Muscle layer of duodenum (tissue), 2 donors: ENCODE measurements around the gene PRSS21.

Experiments used
- H3K27ac ChIP-seq: one replicate; pipeline ENCODE4 v1.7.0; 2013; ENCODE audit warnings: mild to moderate bottlenecking, low read length
- H3K27me3 ChIP-seq: one replicate; pipeline ENCODE4 v1.7.0; 2013; ENCODE audit warnings: low read depth, mild to moderate bottlenecking, control low read depth, low read length
- H3K36me3 ChIP-seq, 2 donors: one replicate each; pipeline ENCODE4 v1.7.0; 2013; ENCODE audit warnings: low read length in 2 of 2, control low read depth in 1 of 2, mild to moderate bottlenecking in 1 of 2; ENCODE audit not compliant: insufficient read depth in 2 of 2, control insufficient read depth in 1 of 2
- H3K4me1 ChIP-seq, 2 donors: one replicate each; pipeline ENCODE4 v1.7.0; 2013; ENCODE audit warnings: low read length in 2 of 2, mild to moderate bottlenecking in 2 of 2, control low read depth in 1 of 2, moderate library complexity in 1 of 2; ENCODE audit not compliant: insufficient read depth in 2 of 2, control insufficient read depth in 1 of 2
- H3K4me3 ChIP-seq, 2 donors: one replicate each; pipeline ENCODE4 v1.7.0; 2013; ENCODE audit warnings: low read length in 2 of 2, low read depth in 1 of 2, mild to moderate bottlenecking in 1 of 2
- H3K9me3 ChIP-seq, 2 donors: one replicate each; pipeline ENCODE4 v1.7.0; 2013; ENCODE audit warnings: low read length in 2 of 2, control low read depth in 1 of 2, mild to moderate bottlenecking in 1 of 2; ENCODE audit not compliant: control insufficient read depth in 1 of 2
- donor health status: healthy.

Gene PRSS21

GRCh38 chr16:2811703-2812471 lies 5.2 kb upstream of the PRSS21 start:
- Histone ChIP-seq H3K27me3 (peaks cover 4% of the 10 kb centered on the region), H3K27ac (no peak overlapping the region), H3K36me3 (no peaks in the 10 kb centered on the region), H3K9me3 (no peaks in the 10 kb centered on the region), H3K4me3 (no peak overlapping the region), H3K4me1 (no peaks in the 10 kb centered on the region)

GRCh38 chr16:2813771-2814221 lies 3.2 kb upstream of the PRSS21 start:
- H3K36me3 ChIP-seq, result no peaks in the 10 kb centered on the region
- no peaks in the 10 kb centered on the region for H3K9me3 ChIP-seq
- no peak overlapping the region for H3K4me3 ChIP-seq
- peaks cover 4% of the 10 kb centered on the region for H3K27me3 ChIP-seq
- no peak overlapping the region for H3K27ac ChIP-seq
- H3K4me1 ChIP-seq, result no peaks in the 10 kb centered on the region

- Histone ChIP-seq H3K27me3 (peaks cover 4% of the 10 kb centered on the region), H3K4me1 (no peaks in the 10 kb centered on the region), H3K9me3 (no peaks in the 10 kb centered on the region), H3K4me3 (no peak overlapping the region), H3K36me3 (no peaks in the 10 kb centered on the region), H3K27ac (no peak overlapping the region)
These were observed 2.3 kb upstream of the PRSS21 start for GRCh38 chr16:2814551-2815298.

- H3K4me3 ChIP-seq, result no peak overlapping the region
- H3K4me1 ChIP-seq, result no peaks in the 10 kb centered on the region
- no peaks in the 10 kb centered on the region for H3K9me3 ChIP-seq
- H3K27ac ChIP-seq, result no peak overlapping the region
- no peaks in the 10 kb centered on the region for H3K36me3 ChIP-seq
- H3K27me3 ChIP-seq, result peaks cover 4% of the 10 kb centered on the region
These were observed 1.7 kb upstream of the PRSS21 start for GRCh38 chr16:2815299-2815771.

- Histone ChIP-seq H3K4me3 (no peak overlapping the region), H3K9me3 (no peaks in the 10 kb centered on the region), H3K36me3 (no peaks in the 10 kb centered on the region), H3K4me1 (no peaks in the 10 kb centered on the region), H3K27ac (no peak overlapping the region), H3K27me3 (peaks cover 4% of the 10 kb centered on the region)
These were observed 569 bp downstream of the PRSS21 start for GRCh38 chr16:2817340-2818271.

GRCh38 chr16:2818272-2818876 lies 1.3 kb downstream of the PRSS21 start:
- peaks cover 4% of the 10 kb centered on the region for H3K27me3 ChIP-seq
- no peaks in the 10 kb centered on the region for H3K9me3 ChIP-seq
- H3K4me3 ChIP-seq, result no peak overlapping the region
- H3K4me1 ChIP-seq, result no peaks in the 10 kb centered on the region
- no peaks in the 10 kb centered on the region for H3K36me3 ChIP-seq
- no peak overlapping the region for H3K27ac ChIP-seq

- peaks cover 4% of the 10 kb centered on the region for H3K27me3 ChIP-seq
- no peak overlapping the region for H3K27ac ChIP-seq
- H3K4me3 ChIP-seq, result no peak overlapping the region
- H3K9me3 ChIP-seq, result no peaks in the 10 kb centered on the region
- H3K4me1 ChIP-seq, result no peaks in the 10 kb centered on the region
- H3K36me3 ChIP-seq, result no peaks in the 10 kb centered on the region
These were observed 2.3 kb downstream of the PRSS21 start for GRCh38 chr16:2819179-2819938.

GRCh38 chr16:2819939-2820835 lies 3.1 kb downstream of the PRSS21 start:
- no peak overlapping the region for H3K4me3 ChIP-seq
- H3K36me3 ChIP-seq, result no peaks in the 10 kb centered on the region
- no peaks in the 10 kb centered on the region for H3K9me3 ChIP-seq
- H3K4me1 ChIP-seq, result no peaks in the 10 kb centered on the region
- no peak overlapping the region for H3K27ac ChIP-seq
- H3K27me3 ChIP-seq, result peaks cover 4% of the 10 kb centered on the region

- no peak overlapping the region for H3K27ac ChIP-seq
- H3K9me3 ChIP-seq, result no peaks in the 10 kb centered on the region
- H3K4me1 ChIP-seq, result no peaks in the 10 kb centered on the region
- H3K4me3 ChIP-seq, result no peak overlapping the region
- no peaks in the 10 kb centered on the region for H3K27me3 ChIP-seq
- H3K36me3 ChIP-seq, result no peaks in the 10 kb centered on the region
These were observed 3.9 kb downstream of the PRSS21 start for GRCh38 chr16:2820836-2821486.
